H1 (cell line): ENCODE measurements around the gene BCL2L11. TPM values are rescaled to one million over a fixed set of nuclear protein-coding genes. Genes with fewer than 3 reads are reported as not detected.

Experiments
- CTCF ChIA-PET: fragments of 300-600 bp; sonication (Branson Sonifier 250); formaldehyde crosslinking; loops from one replicate; lab custom pipeline; 2021; ENCODE audit not compliant: partially characterized antibody; lab: Charles Lee
- POLR2A ChIA-PET: fragments of 300-600 bp; sonication (Branson Sonifier 250); formaldehyde crosslinking; loops from one replicate; lab custom pipeline; 2021; ENCODE audit warnings: inconsistent platforms; ENCODE audit not compliant: partially characterized antibody; lab: Charles Lee
- DNase-seq, 2 experiments: peaks; one replicate each; pipeline versions ENCODE4 v3.0.0 to v3.0.0-alpha.2; 2010 to 2022; ENCODE audit warnings: low spot score in 2 of 2, low read depth in 1 of 2, mixed read lengths in 1 of 2
- FAIRE-seq: peaks from 2 replicates; lab custom pipeline; 2011; peaks lifted over from hg19 to GRCh38; lab: Jason Lieb, UNC
- H2AFZ ChIP-seq: 2 replicates; pipeline ENCODE4 v1.8.1; 2012; ENCODE audit warnings: low read length, inconsistent platforms
- H2AK5ac ChIP-seq: 2 replicates; pipeline ENCODE4 v1.6.1; 2013; ENCODE audit warnings: low read depth, low read length
- H2BK120ac ChIP-seq: replicated peaks from 2 replicates; pipeline ENCODE3; 2013; ENCODE audit warnings: low read depth, low read length, inconsistent platforms
- H2BK12ac ChIP-seq: 2 replicates; pipeline ENCODE4 v1.6.1; 2013; ENCODE audit warnings: low read depth, low read length
- H2BK15ac ChIP-seq: 2 replicates; pipeline ENCODE4 v1.6.1; 2013; ENCODE audit warnings: low read length
- H2BK20ac ChIP-seq: 2 replicates; pipeline ENCODE4 v1.6.1; 2013; ENCODE audit warnings: low read length
- H2BK5ac ChIP-seq: 2 replicates; pipeline ENCODE4 v1.6.1; 2013; ENCODE audit warnings: low read depth, low read length
- H3K14ac ChIP-seq: 2 replicates; pipeline ENCODE4 v1.6.1; 2013; ENCODE audit warnings: inconsistent platforms; ENCODE audit not compliant: insufficient read length
- H3K18ac ChIP-seq: 2 replicates; pipeline ENCODE4 v1.6.1; 2013; ENCODE audit warnings: low read length; ENCODE audit errors: extremely low read depth
- H3K23ac ChIP-seq: 2 replicates; pipeline ENCODE4 v1.6.1; 2013; ENCODE audit warnings: inconsistent platforms; ENCODE audit not compliant: insufficient read length
- H3K23me2 ChIP-seq: 2 replicates; pipeline ENCODE4 v1.6.1; 2013; ENCODE audit warnings: low read depth, low read length
- H3K27ac ChIP-seq: 2 replicates; pipeline ENCODE4 v1.6.1; 2011; ENCODE audit warnings: low read depth, low read length, inconsistent platforms
- H3K27me3 ChIP-seq, 4 experiments: replicated peaks in 1 of 4; 1 replicate in 1 of 4; 2 replicates in 3 of 4; pipeline versions ENCODE4 v1.6.1 to v1.8.1; 2011 to 2013; ENCODE audit warnings: low read length in 3 of 4, mild to moderate bottlenecking in 3 of 4, inconsistent platforms in 2 of 4, mixed read lengths in 2 of 4, moderate library complexity in 1 of 4; ENCODE audit not compliant: control insufficient read depth in 3 of 4, insufficient read depth in 3 of 4; ENCODE audit errors: extremely low read depth in 1 of 4
- H3K36me3 ChIP-seq, 4 experiments: 2 replicates each; pipeline versions ENCODE4 v1.6.1 to v1.8.1; 2011 to 2013; ENCODE audit warnings: mild to moderate bottlenecking in 4 of 4, low read length in 3 of 4, moderate library complexity in 2 of 4, control low read depth in 1 of 4, inconsistent platforms in 1 of 4; ENCODE audit not compliant: insufficient read depth in 4 of 4, control insufficient read depth in 2 of 4
- H3K4ac ChIP-seq: replicated peaks from 2 replicates; pipeline ENCODE3; 2013; ENCODE audit warnings: low read length, low read depth, mixed read lengths, inconsistent platforms; ENCODE audit not compliant: insufficient read length
- H3K4me1 ChIP-seq, 4 experiments: replicated peaks in 1 of 4; 1 replicate in 1 of 4; 2 replicates in 3 of 4; pipeline versions ENCODE4 v1.6.1 to v1.8.1; 2011 to 2013; ENCODE audit warnings: low read length in 3 of 4, inconsistent platforms in 2 of 4, mixed read lengths in 1 of 4; ENCODE audit not compliant: insufficient read depth in 4 of 4, control insufficient read depth in 3 of 4
- H3K4me2 ChIP-seq, 2 experiments: 2 replicates each; pipeline versions ENCODE4 v1.6.1 to v1.8.1; 2011 to 2013; ENCODE audit warnings: low read depth in 2 of 2, low read length in 2 of 2, control low read depth in 1 of 2, inconsistent platforms in 1 of 2, mild to moderate bottlenecking in 1 of 2; ENCODE audit not compliant: insufficient read depth in 1 of 2
- H3K4me3 ChIP-seq, 4 experiments: fragments of 200-600, 300-600 bp in 1 of 4; sonication (generic), shearing (Covaris generic), sonication (Bioruptor Twin) in 1 of 4; 2 replicates each; pipeline versions ENCODE4 v1.5.1 to v1.8.1; 2011 to 2016; ENCODE audit warnings: low read length in 4 of 4, low read depth in 3 of 4, control low read depth in 2 of 4, inconsistent platforms in 2 of 4, mild to moderate bottlenecking in 2 of 4, mixed read lengths in 1 of 4, moderate library complexity in 1 of 4; ENCODE audit not compliant: insufficient read depth in 2 of 4; ENCODE audit errors: extremely low read depth in 1 of 4
- H3K56ac ChIP-seq: replicated peaks from 2 replicates; pipeline ENCODE3; 2013; ENCODE audit warnings: low read depth, mild to moderate bottlenecking, mixed read lengths, low read length, inconsistent platforms; ENCODE audit not compliant: insufficient read length
- H3K79me1 ChIP-seq: 2 replicates; pipeline ENCODE4 v1.6.1; 2013; ENCODE audit warnings: low read depth, low read length, control low read depth
- H3K79me2 ChIP-seq, 2 experiments: 2 replicates each; pipeline versions ENCODE4 v1.6.1 to v1.8.1; 2012 to 2013; ENCODE audit warnings: low read length in 2 of 2, mild to moderate bottlenecking in 2 of 2, inconsistent platforms in 1 of 2; ENCODE audit not compliant: insufficient read depth in 2 of 2, control insufficient read depth in 1 of 2
- H3K9ac ChIP-seq, 4 experiments: replicated peaks in 1 of 4; 1 replicate in 1 of 4; 2 replicates in 3 of 4; pipeline versions ENCODE4 v1.6.1 to v1.8.1; 2011 to 2013; ENCODE audit warnings: low read depth in 3 of 4, low read length in 3 of 4, control low read depth in 2 of 4, mild to moderate bottlenecking in 2 of 4, moderate library complexity in 2 of 4, inconsistent platforms in 1 of 4; ENCODE audit errors: extremely low read depth in 1 of 4
- H3K9me3 ChIP-seq, 2 experiments: 2 replicates each; pipeline versions ENCODE4 v1.6.1 to v1.8.1; 2012 to 2013; ENCODE audit warnings: mild to moderate bottlenecking in 2 of 2, moderate library complexity in 2 of 2, control low read depth in 1 of 2, inconsistent platforms in 1 of 2, low read depth in 1 of 2, low read length in 1 of 2, mixed read lengths in 1 of 2; ENCODE audit not compliant: insufficient read depth in 2 of 2
- H4K20me1 ChIP-seq, 2 experiments: replicated peaks in 1 of 2; 2 replicates each; pipeline versions ENCODE3 to v1.8.1; 2011 to 2013; ENCODE audit warnings: inconsistent platforms in 2 of 2, low read length in 2 of 2, mild to moderate bottlenecking in 1 of 2; ENCODE audit not compliant: insufficient read depth in 2 of 2, control insufficient read depth in 1 of 2
- H4K5ac ChIP-seq: 2 replicates; pipeline ENCODE4 v1.6.1; 2013; ENCODE audit warnings: low read length, low read depth, mixed read lengths, inconsistent platforms; ENCODE audit not compliant: insufficient read length
- H4K8ac ChIP-seq: 2 replicates; pipeline ENCODE4 v1.8.0; 2013; ENCODE audit warnings: mild to moderate bottlenecking, moderate library complexity, low read length, inconsistent platforms; ENCODE audit not compliant: insufficient read depth; ENCODE audit errors: extremely low read depth
- H4K91ac ChIP-seq: replicated peaks from 2 replicates; pipeline ENCODE3; 2013; ENCODE audit warnings: low read length, mixed read lengths, inconsistent platforms; ENCODE audit not compliant: insufficient read length
- ATF2 ChIP-seq: IDR thresholded peaks from 2 replicates; pipeline ENCODE4 v1.6.1; 2012; ENCODE audit warnings: low read length, inconsistent platforms
- EGR1 ChIP-seq: IDR thresholded peaks from 2 replicates; pipeline ENCODE4 v1.6.1; 2011; ENCODE audit warnings: low read depth, low read length, borderline replicate concordance
- EP300 ChIP-seq, 2 experiments: IDR thresholded peaks; 1 replicate in 1 of 2; 2 replicates in 1 of 2; pipeline ENCODE4 v1.6.1; 2011 to 2012; ENCODE audit warnings: low read depth in 2 of 2, low read length in 2 of 2, mild to moderate bottlenecking in 2 of 2, borderline replicate concordance in 1 of 2, inconsistent platforms in 1 of 2, moderate library complexity in 1 of 2
- EZH2 ChIP-seq: fragments of 200-600 bp; sonication (generic); IDR thresholded peaks from 2 replicates; pipeline ENCODE4 v1.7.1; 2012; ENCODE audit warnings: low read depth, mild to moderate bottlenecking, moderate library complexity, low read length, inconsistent platforms; ENCODE audit not compliant: severe bottlenecking
- POU5F1 ChIP-seq: IDR thresholded peaks from 2 replicates; pipeline ENCODE4 v1.6.1; 2011; ENCODE audit warnings: low read depth, mild to moderate bottlenecking, low read length, moderate library complexity
- RAD21 ChIP-seq, 2 experiments: IDR thresholded peaks in 1 of 2; conservative IDR thresholded peaks in 1 of 2; 2 replicates each; pipeline ENCODE4 v1.6.1; 2011; ENCODE audit warnings: low read depth in 2 of 2, low read length in 2 of 2, improper control_type of control experiment in 1 of 2, inconsistent platforms in 1 of 2, mild to moderate bottlenecking in 1 of 2, moderate library complexity in 1 of 2
- RFX5 ChIP-seq: IDR thresholded peaks from 2 replicates; pipeline ENCODE4 v1.6.1; 2011; ENCODE audit warnings: low read depth, low read length, improper control_type of control experiment, borderline replicate concordance
- SP1 ChIP-seq: IDR thresholded peaks from 2 replicates; pipeline ENCODE4 v1.6.1; 2011; ENCODE audit warnings: low read depth, low read length
- USF2 ChIP-seq: IDR thresholded peaks from 2 replicates; pipeline ENCODE4 v1.6.1; 2011; ENCODE audit warnings: low read length, improper control_type of control experiment
- WGBS, 2 experiments: shearing (Covaris generic) in 1 of 2; methylation state at CpG; one replicate each; pipeline versions ENCODE4 v1.1.6 to v1.1.7; 2013 to 2015; ENCODE audit warnings: low lambda C conversion rate in 2 of 2, mixed read lengths in 2 of 2, inconsistent platforms in 1 of 2, low coverage in 1 of 2, missing lambda C conversion rate in 1 of 2; ENCODE audit not compliant: insufficient replicate concordance in 2 of 2, insufficient coverage in 1 of 2, insufficient read length in 1 of 2; ENCODE audit errors: extremely low coverage in 1 of 2, missing lambda C conversion rate in 1 of 2; 5-methylcytosine and 5-hydroxymethylcytosine counted together
- polyA plus RNA-seq, 7 experiments: library from polyadenylated mRNA; depleted of rRNA in 3 of 7; stranded (reverse) in 5 of 7; unstranded in 2 of 7; fragments of >200 nt in 5 of 7; fragments of 200-250 nt in 2 of 7; gene quantifications; 1 replicate in 5 of 7; 2 replicates in 1 of 7; 4 replicates in 1 of 7; pipeline versions ENCODE4 v1.2.1 to v1.2.3, GENCODE V29; 2011 to 2013; ENCODE audit warnings: missing spikeins in 2 of 7, mixed read lengths in 2 of 7
- total RNA-seq: library from RNA; stranded (reverse); fragmentation: NEBNext Ultra II Directional; extraction: Animal tissue kit (Norgen Biotek cat#: 25700); gene quantifications from 2 replicates; pipeline ENCODE4 v1.2.1, GENCODE V29; 2021

Gene BCL2L11
- total and polyA plus RNA-seq, 2 of the 8 experiments (the other 6 are each of a cell fraction or from before 2014, with no cell fraction given) = 7.5 to 22.9 TPM

GRCh38 chr2:111176867-111177266 lies 56.2 kb downstream of the BCL2L11 start:
- Histone ChIP-seq H2AFZ (no peak overlapping the region), H3K4me1 (peaks cover 0 to 8% (median under 1%) of the 10 kb centered on the region in 4 experiments; a peak in 4 of 7 replicates), H3K4me3 (no peak overlapping the region), H3K36me3 (no peaks in the 10 kb centered on the region; a peak in 1 of 8 replicates), H3K9me3 (no peaks in the 10 kb centered on the region), H3K14ac (no peak overlapping the region), H3K56ac (no peak overlapping the region), H3K23me2 (no peaks in the 10 kb centered on the region), H4K5ac (no peak overlapping the region), H4K20me1 (no peaks in the 10 kb centered on the region), H2BK20ac (no peak overlapping the region), H3K79me1 (no peaks in the 10 kb centered on the region; the same call in 1 of the 2 replicates), H3K27ac (no peak overlapping the region), H3K27me3 (peaks cover 0 to 3% (median 0%) of the 10 kb centered on the region in 4 experiments; a peak in 2 of 7 replicates), H3K23ac (no peak overlapping the region), H4K8ac (no peak overlapping the region), H2BK120ac (no peak overlapping the region), H2BK5ac (no peak overlapping the region), H2AK5ac (no peak overlapping the region), H3K18ac (no peak overlapping the region), H3K9ac (no peak overlapping the region), H2BK15ac (no peak overlapping the region), H3K4me2 (no peak overlapping the region), H3K4ac (no peak overlapping the region), H4K91ac (no peak overlapping the region), H3K79me2 (no peaks in the 10 kb centered on the region), H2BK12ac (peak overlapping the region; percentile 75; the same call in 1 of the 2 replicates)
- WGBS, 2 experiments = 79% methylated on average over 4 of the region's 4 CpGs; no CpG with 5 or more reads in 1 of the 2 experiments
- DNase-seq = no peak
- ChIA-PET POLR2A (no interaction called here), CTCF (interaction anchor here (1.3 to 1.8 kb wide), 4 partner anchors 8 to 14 kb away, joined by 3 to 10 read pairs (median 4); no protein-coding TSS in a partner anchor)
- FAIRE-seq = no peak
- TF ChIP-seq RFX5 = no peak
- no peak for TF ChIP-seq USF2
- no peak for TF ChIP-seq EGR1
- TF ChIP-seq ATF2 = no peak
- TF ChIP-seq EP300 (IDR thresholded peaks at IDR 0.05; ENCODE audit: borderline replicate concordance in 1 of 2, low read depth in 2 of 2, low read length in 2 of 2) = no peak
- TF ChIP-seq EZH2 = no peak
- TF ChIP-seq SP1 = no peak
- TF ChIP-seq RAD21 (IDR thresholded peaks at IDR 0.05 in 1 of 2, conservative IDR thresholded peaks at IDR 0.05 in 1 of 2; ENCODE audit: low read depth in 2 of 2, low read length in 2 of 2) = no peak
- no peak for TF ChIP-seq POU5F1
